HepG2 (cell line): Measurements from ENCODE around the gene GALNT15. TPM values are rescaled to one million over a fixed set of nuclear protein-coding genes. Genes with fewer than 3 reads are reported as not detected.

Experiments used
- ARHGAP35 ChIP-seq: sonication (generic); formaldehyde crosslinking; IDR thresholded peaks from 2 replicates; pipeline ENCODE4 v1.9.0; 2022; ENCODE audit warnings: mild to moderate bottlenecking, inconsistent platforms, moderate library complexity, missing genetic modification reagents, borderline replicate concordance
- BRCA1 ChIP-seq: sonication (generic); formaldehyde crosslinking; IDR thresholded peaks from 2 replicates; pipeline ENCODE4 v1.4.0; 2020; ENCODE audit warnings: missing genetic modification reagents
- CAMTA2 ChIP-seq: sonication (generic); formaldehyde crosslinking; IDR thresholded peaks from 2 replicates; pipeline ENCODE4 v1.4.0; 2020; ENCODE audit warnings: mild to moderate bottlenecking, missing genetic modification reagents, borderline replicate concordance
- CHD4 ChIP-seq: fragments of 200-600 bp; sonication (generic); IDR thresholded peaks from 2 replicates; pipeline ENCODE4 v1.7.0; 2017; ENCODE audit warnings: mild to moderate bottlenecking, low read length, borderline replicate concordance
- ELF1 ChIP-seq: sonication (generic); formaldehyde crosslinking; IDR thresholded peaks from 2 replicates; pipeline ENCODE4 v1.4.0; 2020; ENCODE audit warnings: missing genetic modification reagents
- FOXC1 ChIP-seq: sonication (generic); formaldehyde crosslinking; IDR thresholded peaks from 2 replicates; pipeline ENCODE4 v1.8.0; 2022; ENCODE audit warnings: mild to moderate bottlenecking, missing genetic modification reagents, borderline replicate concordance
- GABPB1 ChIP-seq: IDR thresholded peaks from 2 replicates; pipeline ENCODE4 v1.6.1; 2016; ENCODE audit warnings: mild to moderate bottlenecking, missing genetic modification reagents, moderate library complexity, missing compliant biosample characterization
- HHEX ChIP-seq: IDR thresholded peaks from 2 replicates; pipeline ENCODE4 v1.6.1; 2016; ENCODE audit warnings: control low read depth
- HNRNPK ChIP-seq: fragments of 200-400 bp; formaldehyde crosslinking; IDR thresholded peaks from 2 replicates; pipeline ENCODE4 v1.6.1; 2018; ENCODE audit warnings: low read length, low read depth, moderate library complexity, mild to moderate bottlenecking; ENCODE audit not compliant: poor library complexity, severe bottlenecking
- NCOA5 ChIP-seq: sonication (generic); formaldehyde crosslinking; IDR thresholded peaks from 2 replicates; pipeline ENCODE4 v1.4.0; 2020; ENCODE audit warnings: missing genetic modification reagents
- PAX8 ChIP-seq: sonication (generic); formaldehyde crosslinking; IDR thresholded peaks from 2 replicates; pipeline ENCODE4 v1.8.0; 2022; ENCODE audit warnings: mild to moderate bottlenecking, missing genetic modification reagents, borderline replicate concordance
- PHF5A ChIP-seq: IDR thresholded peaks from one replicate; pipeline ENCODE4 v1.6.1; 2018; ENCODE audit warnings: low read depth, missing genetic modification reagents; ENCODE audit not compliant: unreplicated experiment
- PPARG ChIP-seq: conservative IDR thresholded peaks from 2 replicates; pipeline ENCODE4 v1.6.1; 2016; ENCODE audit warnings: missing biosample characterization, missing genetic modification reagents
- PRPF4 ChIP-seq: fragments of 200-400 bp; formaldehyde crosslinking; IDR thresholded peaks from 2 replicates; pipeline ENCODE4 v1.6.1; 2016; ENCODE audit warnings: low read length, low read depth; ENCODE audit not compliant: poor library complexity, severe bottlenecking
- RFXAP ChIP-seq: sonication (generic); formaldehyde crosslinking; IDR thresholded peaks from 2 replicates; pipeline ENCODE4 v1.4.0; 2020; ENCODE audit warnings: missing genetic modification reagents, borderline replicate concordance
- RNF2 ChIP-seq: fragments of 450-650 bp; conservative IDR thresholded peaks from 2 replicates; pipeline ENCODE4 v1.6.1; 2016; ENCODE audit warnings: low read depth
- SRSF9 ChIP-seq: fragments of 200-400 bp; formaldehyde crosslinking; IDR thresholded peaks from 2 replicates; pipeline ENCODE4 v1.6.1; 2018; ENCODE audit warnings: borderline replicate concordance, mild to moderate bottlenecking, low read depth, low read length; ENCODE audit not compliant: insufficient read depth, poor library complexity, severe bottlenecking
- TEAD2 ChIP-seq: sonication (generic); formaldehyde crosslinking; IDR thresholded peaks from 2 replicates; pipeline ENCODE4 v1.9.0; 2021; ENCODE audit warnings: missing genetic modification reagents
- THAP11 ChIP-seq: IDR thresholded peaks from 2 replicates; pipeline ENCODE4 v1.6.1; 2016; ENCODE audit warnings: missing biosample characterization, missing genetic modification reagents
- TSC22D2 ChIP-seq: sonication (generic); formaldehyde crosslinking; IDR thresholded peaks from 2 replicates; pipeline ENCODE4 v1.5.1; 2020; ENCODE audit warnings: missing genetic modification reagents, mild to moderate bottlenecking, borderline replicate concordance
- U2AF1 ChIP-seq: fragments of 200-400 bp; formaldehyde crosslinking; optimal IDR thresholded peaks from 2 replicates; pipeline ENCODE3; 2017; ENCODE audit warnings: mild to moderate bottlenecking, low read depth, low read length
- ZFP36L1 ChIP-seq: sonication (generic); formaldehyde crosslinking; IDR thresholded peaks from 2 replicates; pipeline ENCODE4 v1.8.0; 2022; ENCODE audit warnings: mild to moderate bottlenecking, missing genetic modification reagents, moderate library complexity
- ZNF274 ChIP-seq: sonication (generic); formaldehyde crosslinking; IDR thresholded peaks from 2 replicates; pipeline ENCODE4 v1.5.1; 2020; ENCODE audit warnings: mild to moderate bottlenecking, missing genetic modification reagents
- ZNF354B ChIP-seq: sonication (generic); formaldehyde crosslinking; IDR thresholded peaks from 2 replicates; pipeline ENCODE4 v1.8.0; 2022; ENCODE audit warnings: mild to moderate bottlenecking, missing genetic modification reagents
- ZNF614 ChIP-seq: IDR thresholded peaks from 2 replicates; pipeline ENCODE4 v1.6.1; 2018; ENCODE audit warnings: missing biosample characterization, missing genetic modification reagents, inconsistent platforms, borderline replicate concordance
- ZNF777 ChIP-seq: sonication (generic); formaldehyde crosslinking; IDR thresholded peaks from 2 replicates; pipeline ENCODE4 v1.4.0; 2020; ENCODE audit warnings: missing genetic modification reagents
- polyA plus RNA-seq, 8 experiments: library from polyadenylated mRNA; depleted of rRNA in 3 of 8; stranded (reverse) in 7 of 8; unstranded in 1 of 8; fragments of >200 nt; fragmentation: Illumina TruSeq in 4 of 8; extraction: Trizol in 4 of 8; gene quantifications; 2 replicates each; pipeline versions ENCODE4 v1.2.1 to v1.2.3, GENCODE V29; 2011 to 2016; ENCODE audit warnings: low read depth in 4 of 8, missing spikeins in 1 of 8, mixed read lengths in 1 of 8; ENCODE audit not compliant: insufficient read depth in 1 of 8
- total RNA-seq, 5 experiments: library from RNA; depleted of rRNA; stranded (reverse); fragments of >200 nt; fragmentation: Illumina TruSeq; extraction: Trizol; gene quantifications; 2 replicates each; pipeline ENCODE4 v1.2.3, GENCODE V29; 2016; ENCODE audit warnings: low read depth in 1 of 5
- TF ChIP-seq, protein P1 (sequence below): sonication (generic); formaldehyde crosslinking; IDR thresholded peaks from 2 replicates; pipeline ENCODE4 v1.4.0; 2020; ENCODE audit warnings: missing genetic modification reagents

GALNT15 gene
- total and polyA plus RNA-seq, 2 of the 13 experiments (the other 11 are each of a cell fraction or from before 2014, with no cell fraction given) = 0.02 to 0.04 TPM

DNA sequence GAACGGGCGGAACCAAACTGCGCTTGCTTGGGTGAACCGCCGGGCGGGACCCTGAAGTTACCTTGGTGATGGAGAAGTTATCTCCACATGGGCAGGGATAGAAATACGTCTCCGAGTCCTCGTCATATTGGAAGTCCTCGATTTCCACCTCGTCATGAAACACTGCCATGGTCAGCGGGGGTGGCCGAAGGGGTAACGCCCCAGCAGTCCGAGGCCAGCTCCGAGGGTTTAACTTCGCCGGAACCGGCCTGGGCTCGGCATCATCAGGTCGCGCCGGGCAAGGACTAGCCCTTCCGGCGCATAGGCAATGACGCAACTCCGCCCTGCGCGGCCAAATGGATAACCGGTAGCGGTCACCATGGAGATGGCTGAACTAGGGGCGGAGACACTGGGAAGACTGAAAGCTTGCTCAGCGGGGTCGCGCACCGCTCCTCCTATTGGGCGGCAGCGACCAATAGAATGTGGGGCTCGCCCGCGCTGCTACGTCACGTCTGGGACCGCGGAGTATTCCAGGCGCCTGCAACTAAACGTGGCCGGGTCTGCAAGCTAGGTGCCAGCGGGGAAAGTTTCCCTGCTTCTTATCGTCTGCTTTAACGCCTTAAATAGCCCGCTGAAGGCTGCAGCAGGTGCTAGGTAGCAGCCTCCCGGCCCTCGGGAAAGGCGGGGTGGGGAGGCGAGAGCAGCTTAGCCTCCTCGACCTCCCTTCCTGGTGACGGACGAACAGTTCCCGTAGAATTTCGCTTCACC is 90.4 kb downstream of the GALNT15 start, which contains the start of the genes DPH3 and OXNAD1 (continued):
- peak; percentile 77; the same call in 1 of the 2 replicates for TF ChIP-seq BRCA1 (CRISPR knock-in tag)
- peak; percentile 96 for TF ChIP-seq THAP11 (CRISPR knock-in tag)
- TF ChIP-seq, protein P1, sequence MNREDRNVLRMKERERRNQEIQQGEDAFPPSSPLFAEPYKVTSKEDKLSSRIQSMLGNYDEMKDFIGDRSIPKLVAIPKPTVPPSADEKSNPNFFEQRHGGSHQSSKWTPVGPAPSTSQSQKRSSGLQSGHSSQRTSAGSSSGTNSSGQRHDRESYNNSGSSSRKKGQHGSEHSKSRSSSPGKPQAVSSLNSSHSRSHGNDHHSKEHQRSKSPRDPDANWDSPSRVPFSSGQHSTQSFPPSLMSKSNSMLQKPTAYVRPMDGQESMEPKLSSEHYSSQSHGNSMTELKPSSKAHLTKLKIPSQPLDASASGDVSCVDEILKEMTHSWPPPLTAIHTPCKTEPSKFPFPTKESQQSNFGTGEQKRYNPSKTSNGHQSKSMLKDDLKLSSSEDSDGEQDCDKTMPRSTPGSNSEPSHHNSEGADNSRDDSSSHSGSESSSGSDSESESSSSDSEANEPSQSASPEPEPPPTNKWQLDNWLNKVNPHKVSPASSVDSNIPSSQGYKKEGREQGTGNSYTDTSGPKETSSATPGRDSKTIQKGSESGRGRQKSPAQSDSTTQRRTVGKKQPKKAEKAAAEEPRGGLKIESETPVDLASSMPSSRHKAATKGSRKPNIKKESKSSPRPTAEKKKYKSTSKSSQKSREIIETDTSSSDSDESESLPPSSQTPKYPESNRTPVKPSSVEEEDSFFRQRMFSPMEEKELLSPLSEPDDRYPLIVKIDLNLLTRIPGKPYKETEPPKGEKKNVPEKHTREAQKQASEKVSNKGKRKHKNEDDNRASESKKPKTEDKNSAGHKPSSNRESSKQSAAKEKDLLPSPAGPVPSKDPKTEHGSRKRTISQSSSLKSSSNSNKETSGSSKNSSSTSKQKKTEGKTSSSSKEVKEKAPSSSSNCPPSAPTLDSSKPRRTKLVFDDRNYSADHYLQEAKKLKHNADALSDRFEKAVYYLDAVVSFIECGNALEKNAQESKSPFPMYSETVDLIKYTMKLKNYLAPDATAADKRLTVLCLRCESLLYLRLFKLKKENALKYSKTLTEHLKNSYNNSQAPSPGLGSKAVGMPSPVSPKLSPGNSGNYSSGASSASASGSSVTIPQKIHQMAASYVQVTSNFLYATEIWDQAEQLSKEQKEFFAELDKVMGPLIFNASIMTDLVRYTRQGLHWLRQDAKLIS = no peak
- peak; percentile 47 for TF ChIP-seq ZNF777
- TF ChIP-seq CHD4 = no peak
- TF ChIP-seq FOXC1 (CRISPR knock-in tag) = peak; percentile 86; the same call in 1 of the 2 replicates
- peak; percentile 61; the same call in 1 of the 2 replicates for TF ChIP-seq ZNF614 (CRISPR knock-in tag)
- no peak for TF ChIP-seq HHEX (CRISPR knock-in tag)
- TF ChIP-seq NCOA5 (CRISPR knock-in tag) = no peak
- peak; percentile 100 for TF ChIP-seq GABPB1 (CRISPR knock-in tag)
- no peak for TF ChIP-seq SRSF9
- TF ChIP-seq PRPF4 = no peak
- no peak for TF ChIP-seq PHF5A (CRISPR knock-in tag)
- TF ChIP-seq U2AF1 = no peak
- TF ChIP-seq ELF1 (CRISPR knock-in tag) = peak; percentile 98
- TF ChIP-seq RNF2 = 0 out of 2 replicates have a peak, but pooled peaks have one; percentile 42
- TF ChIP-seq ZNF354B (CRISPR knock-in tag) = no peak
- no peak for TF ChIP-seq PAX8 (CRISPR knock-in tag)
- no peak for TF ChIP-seq HNRNPK
- 0 out of 2 replicates have a peak, but pooled peaks have one; percentile 34 for TF ChIP-seq PPARG
- no peak for TF ChIP-seq TEAD2
- no peak; the same call in 1 of the 2 replicates for TF ChIP-seq ZFP36L1
- TF ChIP-seq ZNF274 = peak; percentile 70; the same call in 1 of the 2 replicates
- TF ChIP-seq TSC22D2 = no peak
- TF ChIP-seq ARHGAP35 (CRISPR knock-in tag) = 0 out of 2 replicates have a peak, but pooled peaks have one; percentile 69
- 0 out of 2 replicates have a peak, but pooled peaks have one; percentile 29 for TF ChIP-seq CAMTA2 (CRISPR knock-in tag)
- TF ChIP-seq RFXAP (CRISPR knock-in tag) = peak; percentile 83; the same call in 1 of the 2 replicates
